H7 (cell line): ENCODE results near the gene ADRA2B. TPM values are rescaled to one million over a fixed set of nuclear protein-coding genes. Genes with fewer than 3 reads are reported as not detected.
A peak's percentile ranks its signal among the peaks of the same experiment; 100 is the strongest.
"Not testable (repeated sequence)": the region's sequence is repeated elsewhere in the genome, so short reads cannot be mapped to it uniquely, and the experiment has no call there.

Experiments used
- DNase-seq: peaks from one replicate; pipeline ENCODE4 v3.0.0; 2012
- H3K27me3 ChIP-seq: 2 replicates; pipeline ENCODE4 v1.6.0; 2011; ENCODE audit warnings: mild to moderate bottlenecking, low read length; ENCODE audit not compliant: control insufficient read depth, insufficient read depth
- H3K36me3 ChIP-seq: replicated peaks from 2 replicates; pipeline ENCODE4 v1.5.1; 2011; ENCODE audit warnings: low read length; ENCODE audit not compliant: control insufficient read depth, insufficient read depth
- H3K4me3 ChIP-seq: 2 replicates; pipeline ENCODE4 v1.5.1; 2011; ENCODE audit warnings: low read depth, mild to moderate bottlenecking, control low read depth, low read length, moderate library complexity; ENCODE audit not compliant: insufficient read depth
- total RNA-seq: library from RNA; depleted of rRNA; stranded (reverse); fragments of >200 nt; shearing (Covaris generic); gene quantifications from 2 replicates; pipeline ENCODE4 v1.2.3, GENCODE V29; 2014

The ADRA2B gene
- total RNA-seq, 1 experiment from 2014 or later: 1.6 TPM

DNA sequence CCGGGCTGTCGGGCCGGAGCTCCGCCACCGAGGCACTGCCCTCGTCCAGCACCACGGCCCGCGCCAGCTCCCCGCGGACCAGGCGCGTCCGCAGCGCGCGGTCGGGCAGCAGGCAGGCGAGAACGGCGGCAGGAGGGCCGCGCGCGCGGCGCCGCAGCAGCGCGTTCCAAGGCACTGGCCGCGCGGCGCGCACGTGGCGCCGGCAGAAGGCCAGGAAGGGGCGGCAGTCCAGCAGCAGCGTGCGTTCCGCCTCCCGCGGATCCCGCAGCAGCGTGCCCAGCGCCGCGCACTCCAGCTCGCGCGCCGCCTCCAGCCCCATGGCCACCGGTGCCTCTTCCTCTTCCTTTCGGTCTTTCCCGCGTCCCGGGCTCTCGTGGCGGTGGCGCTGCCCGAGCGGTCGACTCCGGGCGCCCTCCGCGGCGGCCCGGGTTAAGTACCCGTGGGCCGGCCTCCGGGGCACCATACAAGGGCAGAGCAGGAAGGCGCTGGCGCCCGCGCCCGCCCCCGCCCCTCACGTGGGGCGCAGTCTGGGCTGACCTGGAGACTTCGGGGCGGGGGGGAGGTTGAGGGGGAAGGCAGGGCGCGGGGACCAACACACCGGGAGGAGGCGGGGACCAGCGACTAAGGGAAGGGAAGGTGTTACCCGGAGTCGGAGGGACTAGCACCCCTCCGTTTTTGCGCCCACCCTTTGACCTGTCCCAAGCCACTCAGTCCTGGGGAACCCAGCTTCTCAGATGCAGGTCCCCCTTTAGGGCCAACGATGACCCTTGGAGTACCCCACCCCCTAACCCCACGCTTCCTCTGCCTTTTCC is 28.9 kb upstream of the ADRA2B start, which contains the start of gene DUSP2:
TSS of gene DUSP2 (minus strand) at position 405 of the 812 bp plus-strand sequence. CDS start at position 319, 86 bp downstream.
- H3K4me3 ChIP-seq: peak within 1 kb of the TSS; percentile 57
- peak; percentile 93 for DNase-seq

DNA sequence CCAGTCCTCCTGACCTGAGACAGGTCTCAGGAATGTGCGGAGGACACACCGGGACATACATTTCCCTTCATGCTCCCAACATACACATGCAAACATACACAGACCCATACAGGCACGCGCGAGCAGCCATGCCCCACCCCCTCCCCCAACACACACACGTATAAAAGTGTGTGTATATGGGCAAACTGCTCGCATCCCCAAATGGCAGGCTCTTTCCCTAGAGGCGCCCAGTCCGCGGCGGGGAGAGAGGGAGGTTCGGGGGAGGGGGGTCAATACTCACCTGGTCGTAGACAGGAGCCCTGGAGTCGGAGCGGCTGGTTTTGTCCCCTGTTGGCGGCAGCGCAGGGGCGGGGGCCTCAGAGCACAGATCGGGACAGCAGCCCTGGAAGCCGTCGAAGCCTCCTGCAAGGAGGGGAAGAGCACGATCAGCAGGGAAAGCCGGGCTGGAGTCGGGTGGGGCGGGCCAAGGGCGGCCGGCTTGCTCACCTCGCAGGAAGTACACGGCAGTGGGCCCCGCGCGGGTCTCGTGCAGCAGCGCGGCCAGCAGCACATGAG is 28.2 kb upstream of the ADRA2B start:
- Histone ChIP-seq H3K36me3 (no peaks in the 10 kb centered on the region), H3K27me3 (peaks cover 27% of the 10 kb centered on the region), H3K4me3 (peak overlapping the region; percentile 57)
- peak; percentile 83 for DNase-seq

More for the DNA sequence above, 28.9 kb upstream of the ADRA2B start, which contains the start of gene DUSP2:
- H3K27me3 ChIP-seq: peaks cover 27% of the 10 kb centered on the region
- no peaks in the 10 kb centered on the region for H3K36me3 ChIP-seq

DNA sequence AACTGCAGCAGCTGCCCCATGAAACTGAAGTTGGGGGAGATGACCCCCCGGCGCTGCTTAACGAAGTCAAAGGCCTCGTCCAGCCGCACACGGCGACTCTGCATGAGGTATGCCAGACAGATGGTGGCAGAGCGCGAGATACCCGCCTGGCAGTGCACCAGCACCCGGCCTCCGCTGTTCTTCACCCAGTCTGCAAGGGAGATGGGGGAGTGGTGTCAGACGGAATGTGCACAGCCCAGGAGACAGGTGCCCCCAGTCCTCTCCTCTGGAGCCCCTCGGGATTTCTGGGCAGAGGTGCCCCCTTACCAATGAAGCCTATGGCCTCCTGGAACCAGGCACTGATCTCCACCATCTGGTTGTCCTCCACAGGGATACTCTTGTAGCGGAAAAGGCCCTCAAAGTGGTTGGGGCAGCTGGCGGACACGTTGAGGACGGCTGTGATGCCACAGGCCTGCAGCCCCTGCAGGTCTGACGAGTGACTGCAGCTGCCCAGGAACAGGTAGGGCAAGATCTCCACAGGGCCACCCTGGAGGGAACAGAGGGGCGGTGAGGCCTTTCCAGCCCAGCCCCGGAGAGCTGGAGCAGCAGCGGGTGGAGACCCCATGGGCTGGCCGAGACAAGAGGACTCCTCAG is 27.6 kb upstream of the ADRA2B start:
- peak; percentile 93 for DNase-seq
- peak overlapping the region; percentile 57 for H3K4me3 ChIP-seq
- H3K27me3 ChIP-seq: peaks cover 27% of the 10 kb centered on the region
- no peaks in the 10 kb centered on the region for H3K36me3 ChIP-seq

- Histone ChIP-seq H3K4me3 (no peak overlapping the region), H3K27me3 (peaks cover 27% of the 10 kb centered on the region), H3K36me3 (no peaks in the 10 kb centered on the region)
- no peak for DNase-seq
These were observed 27.0 kb upstream of the ADRA2B start for GRCh38 chr2:96143231-96143847.

DNA sequence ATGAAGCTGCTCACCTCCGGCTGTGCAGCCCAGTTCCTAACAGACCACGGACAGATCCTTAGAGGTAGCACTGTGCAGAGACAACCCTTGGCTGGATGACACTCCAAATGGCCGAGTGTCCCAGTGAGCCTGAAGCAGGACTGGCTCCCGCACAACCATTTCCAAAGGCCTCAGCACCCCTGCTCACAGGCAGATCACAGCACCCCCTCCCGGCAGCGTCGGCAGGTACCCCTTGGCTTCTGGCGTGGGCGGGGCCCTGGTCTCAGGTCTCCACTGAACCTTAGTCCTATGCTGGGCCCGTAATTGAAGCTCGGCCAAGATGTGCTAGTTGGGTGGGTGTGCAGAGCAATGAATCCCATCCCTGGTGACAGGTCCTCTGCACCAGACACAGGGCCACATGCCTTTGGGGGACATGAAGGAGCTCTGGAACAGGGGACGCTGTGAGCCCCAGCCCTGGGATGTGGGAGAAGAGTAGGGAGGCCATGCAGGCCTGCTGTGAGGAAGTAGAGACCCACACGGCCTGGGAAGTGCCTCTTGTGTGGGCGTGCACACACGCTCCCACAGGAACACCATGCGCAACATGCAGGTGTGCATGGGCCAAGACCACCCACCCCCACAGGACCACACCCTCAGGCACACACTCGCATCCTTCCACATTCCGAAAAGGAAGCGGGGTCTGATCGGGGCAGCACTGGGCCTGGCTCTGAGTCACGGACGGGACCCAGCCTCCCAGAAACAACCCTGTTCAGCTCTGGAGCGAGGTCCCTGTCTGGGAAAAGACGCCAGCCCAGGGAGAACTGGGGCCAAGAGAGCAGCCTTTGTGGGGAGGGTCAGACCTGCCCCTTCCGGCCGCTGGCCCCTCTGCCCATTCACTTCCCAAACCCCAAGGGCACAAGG is 26.1 kb upstream of the ADRA2B start:
- Histone ChIP-seq H3K36me3 (no peaks in the 10 kb centered on the region), H3K27me3 (peaks cover 27% of the 10 kb centered on the region), H3K4me3 (no peak overlapping the region)
- peak; percentile 77 for DNase-seq

GRCh38 chr2:96141624-96141967 is 25.2 kb upstream of the ADRA2B start:
- not testable (repeated sequence) for H3K36me3 ChIP-seq, DNase-seq, H3K4me3 ChIP-seq
- H3K27me3 ChIP-seq: peaks cover 23% of the 10 kb centered on the region

DNA sequence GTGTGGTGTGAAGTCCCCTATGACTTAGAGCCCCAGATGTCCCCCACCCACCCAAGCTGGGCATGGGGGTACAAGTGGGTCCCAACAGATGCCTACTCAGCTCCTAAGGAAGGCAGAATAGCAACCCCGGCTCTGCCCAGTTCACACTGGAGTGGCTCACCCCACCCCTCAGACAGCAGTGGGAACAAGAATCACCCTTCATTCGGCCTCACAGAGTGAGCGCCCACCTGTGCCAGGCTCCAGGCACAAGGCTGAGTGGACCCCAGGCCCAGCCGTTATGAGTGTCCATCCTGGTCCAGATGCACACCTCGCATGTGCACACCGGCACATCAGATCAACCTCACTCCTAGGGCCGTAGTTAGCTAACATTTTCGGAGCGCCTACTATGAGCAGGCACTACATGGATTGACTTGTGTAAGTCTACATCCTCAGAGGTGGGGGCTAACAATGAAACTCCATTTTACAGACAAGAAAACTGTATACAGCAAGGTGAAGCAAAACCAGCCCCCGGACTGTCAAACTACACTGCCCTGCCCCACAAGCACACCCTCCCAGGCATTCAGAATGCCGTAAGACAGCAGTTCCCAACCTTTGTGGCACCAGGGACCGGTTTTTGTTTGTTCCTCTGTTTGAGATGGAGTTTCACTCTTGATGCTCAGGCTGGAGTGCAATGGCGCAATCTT is 24.7 kb upstream of the ADRA2B start:
- Histone ChIP-seq H3K36me3 (no peaks in the 10 kb centered on the region), H3K4me3 (no peak overlapping the region), H3K27me3 (peaks cover 20% of the 10 kb centered on the region)
- no peak for DNase-seq

- Histone ChIP-seq H3K4me3 (no peak overlapping the region), H3K36me3 (no peaks in the 10 kb centered on the region), H3K27me3 (peaks cover 2% of the 10 kb centered on the region)
- no peak for DNase-seq
These were observed 22.9 kb upstream of the ADRA2B start for GRCh38 chr2:96139181-96139758.

DNA sequence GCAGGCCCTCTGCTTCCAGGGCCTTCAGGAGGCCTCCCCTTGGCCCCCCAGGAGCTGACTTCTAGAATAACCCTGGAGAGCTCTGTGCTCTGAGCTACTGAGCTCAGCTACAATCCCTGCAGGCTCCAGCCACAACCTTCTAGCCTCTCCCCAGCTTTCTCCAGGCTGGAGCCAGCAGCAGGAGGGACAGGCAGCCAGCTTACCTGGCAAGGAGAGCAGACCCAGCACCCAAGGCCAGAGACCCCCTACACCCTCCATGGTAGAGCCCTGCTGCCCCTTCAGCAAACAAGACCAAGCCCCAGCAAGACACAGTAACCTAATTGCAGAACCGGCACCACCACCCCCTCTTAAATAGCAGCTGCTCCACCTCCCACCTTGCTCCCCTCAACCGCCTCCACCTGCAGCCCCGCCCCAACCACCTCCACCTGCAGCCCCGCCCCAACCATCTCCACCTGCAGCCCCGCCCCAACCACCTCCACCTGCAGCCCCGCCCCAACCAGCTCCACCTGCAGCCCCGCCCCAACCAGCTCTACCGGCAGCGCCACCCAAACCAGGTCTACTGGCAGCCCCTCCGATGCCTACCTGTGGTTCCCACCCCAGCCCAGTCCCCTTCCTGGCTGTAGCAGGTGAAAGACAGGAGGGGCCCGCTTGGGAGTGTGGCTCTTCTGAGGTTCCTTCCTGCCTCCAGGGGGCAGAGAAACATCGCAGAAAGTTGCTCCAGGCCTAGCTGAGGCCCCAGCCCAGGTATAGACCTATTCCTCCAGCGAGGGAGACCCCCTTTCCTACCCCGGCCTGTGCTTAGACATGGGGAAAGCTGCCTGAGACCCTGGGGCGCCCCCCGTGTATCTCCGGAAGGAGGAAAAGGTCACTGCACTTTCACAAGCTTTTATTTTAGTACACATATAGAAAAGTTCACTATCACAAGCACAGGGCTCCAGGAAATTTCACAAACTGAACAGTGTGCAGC is 22.1 kb upstream of the ADRA2B start, which contains the start of gene ASTL:
TSS of gene ASTL (minus strand) at position 324 of the 967 bp plus-strand sequence. CDS start at position 258, 66 bp downstream.
- peak; percentile 95 for DNase-seq

DNA sequence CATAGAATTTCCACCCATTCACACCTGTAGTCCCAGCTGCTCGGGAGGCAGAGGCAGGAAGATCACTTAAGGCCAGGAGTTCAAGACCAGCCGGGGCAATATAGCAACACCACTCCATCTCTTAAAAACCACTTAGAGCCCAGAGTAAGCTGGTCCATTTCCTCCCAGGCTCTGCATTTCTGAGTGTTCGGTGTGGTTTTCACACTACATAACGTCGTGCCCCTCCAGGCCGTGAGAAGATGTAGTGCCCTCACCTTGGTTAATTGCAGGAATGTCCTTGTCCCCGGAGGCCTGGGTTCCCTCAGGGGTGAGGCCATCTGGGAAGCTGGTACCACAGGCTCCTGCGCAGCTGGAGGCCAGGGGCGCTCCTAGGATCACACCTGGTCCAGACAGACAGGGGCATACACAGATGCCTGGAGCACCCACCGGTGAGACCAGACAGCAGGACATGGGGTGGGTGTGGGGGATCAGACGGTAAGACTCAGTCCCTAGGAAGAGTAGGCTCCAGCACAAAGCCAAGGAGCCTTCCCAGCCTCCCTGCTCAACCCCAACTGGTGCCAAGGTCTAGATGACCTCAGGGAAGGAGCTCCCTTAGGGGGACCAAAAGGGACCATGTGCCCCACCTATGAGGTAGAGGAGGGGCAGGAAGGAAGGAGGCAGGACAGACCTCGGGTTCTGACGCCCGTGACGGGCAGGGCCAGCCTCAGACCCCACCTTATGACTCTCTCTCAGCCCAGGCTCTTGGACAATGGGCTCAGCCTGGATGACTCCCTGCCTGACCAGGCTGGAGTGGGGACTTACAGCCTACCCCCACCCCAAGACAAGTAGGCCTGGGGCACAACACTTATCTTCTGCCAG is 21.2 kb upstream of the ADRA2B start:
- Histone ChIP-seq H3K36me3 (no peaks in the 10 kb centered on the region), H3K4me3 (no peak overlapping the region), H3K27me3 (no peaks in the 10 kb centered on the region; the same call in 1 of the 2 replicates)
- DNase-seq: no peak

More for the DNA sequence above, 22.1 kb upstream of the ADRA2B start, which contains the start of gene ASTL:
- no peaks in the 10 kb centered on the region for H3K36me3 ChIP-seq
- no peaks in the 10 kb centered on the region; the same call in 1 of the 2 replicates for H3K27me3 ChIP-seq
- H3K4me3 ChIP-seq: no peak within 1 kb of the TSS; the same call in 1 of the 2 replicates

GRCh38 chr2:96136129-96136720 is 19.9 kb upstream of the ADRA2B start:
- no peak for DNase-seq
- Histone ChIP-seq H3K4me3 (no peak overlapping the region), H3K27me3 (no peaks in the 10 kb centered on the region), H3K36me3 (no peaks in the 10 kb centered on the region)
